AG04449 (cell line): ENCODE results near the gene GRID2.

ENCODE experiments used
- CTCF ChIA-PET: fragments of 350-600 bp; formaldehyde crosslinking; extraction: SDS; loops from one replicate; lab custom pipeline; 2021; ENCODE audit warnings: antibody characterized with exemption; lab: Yijun Ruan, JAX
- POLR2A ChIA-PET: fragments of 400-600, 350-600 bp; formaldehyde crosslinking; extraction: SDS; loops from one replicate; lab custom pipeline; 2020; ENCODE audit warnings: antibody characterized with exemption, inconsistent platforms; lab: Yijun Ruan, JAX
- DNase-seq: peaks from one replicate; pipeline ENCODE4 v3.0.0-alpha.2; 2010; ENCODE audit warnings: low read depth, low spot score
- H3K4me3 ChIP-seq: 2 replicates; pipeline ENCODE4 v1.5.1; 2011; ENCODE audit warnings: low read depth, mild to moderate bottlenecking, control low read depth, low read length
- CTCF ChIP-seq: IDR thresholded peaks from one replicate; pipeline ENCODE4 v1.5.1; 2011; ENCODE audit warnings: mild to moderate bottlenecking, moderate library complexity, low read length, control low read depth, inconsistent platforms; ENCODE audit not compliant: insufficient read depth; ENCODE audit errors: missing control alignments

The GRID2 gene

GRCh38 chr4:92346289-92346688 lies 42.5 kb downstream of the GRID2 start:
- no peak overlapping the region for H3K4me3 ChIP-seq
- POLR2A ChIA-PET = no interaction called here
- CTCF ChIA-PET = no interaction called here
- DNase-seq = no peak
- TF ChIP-seq CTCF = no peak

- H3K4me3 ChIP-seq = no peak overlapping the region
- no peak for TF ChIP-seq CTCF
- CTCF ChIA-PET = no interaction called here
- POLR2A ChIA-PET = no interaction called here
- DNase-seq = no peak
Measured at GRCh38 chr4:92357966-92358365, 54.2 kb downstream of the GRID2 start.

- TF ChIP-seq CTCF = no peak
- ChIA-PET CTCF (no interaction called here), POLR2A (no interaction called here)
- DNase-seq = no peak
- H3K4me3 ChIP-seq = no peak overlapping the region
Measured at GRCh38 chr4:92359491-92359890, 55.7 kb downstream of the GRID2 start.

- TF ChIP-seq CTCF = no peak
- H3K4me3 ChIP-seq = no peak overlapping the region
- CTCF ChIA-PET = no interaction called here
- no peak for DNase-seq
- POLR2A ChIA-PET = no interaction called here
Measured at GRCh38 chr4:92362028-92362427, 58.3 kb downstream of the GRID2 start.

GRCh38 chr4:92368653-92369052 lies 64.9 kb downstream of the GRID2 start:
- CTCF ChIA-PET = interaction anchor here (0.6 kb wide), 1 partner anchor 10 kb away, joined by 3 read pairs; no protein-coding TSS in a partner anchor
- no peak overlapping the region for H3K4me3 ChIP-seq
- POLR2A ChIA-PET = no interaction called here
- no peak for TF ChIP-seq CTCF
- DNase-seq = no peak

- ChIA-PET POLR2A (no interaction called here), CTCF (no interaction called here)
- H3K4me3 ChIP-seq = no peak overlapping the region
- DNase-seq = no peak
- no peak for TF ChIP-seq CTCF
Measured at GRCh38 chr4:92381616-92382015, 77.8 kb downstream of the GRID2 start.
